ENCODE data around the gene CLDN15.

- TF ChIP-seq ZFP36 (IDR thresholded peaks at IDR 0.05; ENCODE audit: borderline replicate concordance, partially characterized antibody) = no peak
- no peak for TF ChIP-seq CTCF (IDR thresholded peaks at IDR 0.05)
- TF ChIP-seq ZSCAN20 (CRISPR knock-in tag; IDR thresholded peaks at IDR 0.05) = no peak
- no peak for TF ChIP-seq BHLHE40 (IDR thresholded peaks at IDR 0.05; ENCODE audit: low read depth, low read length)
- no peak for TF ChIP-seq POLR2A (IDR thresholded peaks at IDR 0.05; ENCODE audit: low read length)
- no peak for TF ChIP-seq SMC3 (IDR thresholded peaks at IDR 0.05)
- no peak for TF ChIP-seq EP300 (IDR thresholded peaks at IDR 0.05)
- TF ChIP-seq RAD21 (conservative IDR thresholded peaks at IDR 0.05 in 1 of 2, IDR thresholded peaks at IDR 0.05 in 1 of 2) = no peak
- no peak for TF ChIP-seq ZC3H11A (IDR thresholded peaks at IDR 0.05)
- no peak for TF ChIP-seq MAX (IDR thresholded peaks at IDR 0.05)
- no peak for TF ChIP-seq RNF2 (IDR thresholded peaks at IDR 0.05; ENCODE audit: borderline replicate concordance, low read depth)
Measured at GRCh38 chr7:101225650-101226049, 12.0 kb downstream of the CLDN15 start.
